Measurements from ENCODE around the gene CAPZB. TPM values are rescaled to one million over a fixed set of nuclear protein-coding genes. Genes with fewer than 3 reads are reported as not detected.

The CAPZB gene
- total RNA-seq, 1 experiment from 2014 or later, result 348 TPM

DNA sequence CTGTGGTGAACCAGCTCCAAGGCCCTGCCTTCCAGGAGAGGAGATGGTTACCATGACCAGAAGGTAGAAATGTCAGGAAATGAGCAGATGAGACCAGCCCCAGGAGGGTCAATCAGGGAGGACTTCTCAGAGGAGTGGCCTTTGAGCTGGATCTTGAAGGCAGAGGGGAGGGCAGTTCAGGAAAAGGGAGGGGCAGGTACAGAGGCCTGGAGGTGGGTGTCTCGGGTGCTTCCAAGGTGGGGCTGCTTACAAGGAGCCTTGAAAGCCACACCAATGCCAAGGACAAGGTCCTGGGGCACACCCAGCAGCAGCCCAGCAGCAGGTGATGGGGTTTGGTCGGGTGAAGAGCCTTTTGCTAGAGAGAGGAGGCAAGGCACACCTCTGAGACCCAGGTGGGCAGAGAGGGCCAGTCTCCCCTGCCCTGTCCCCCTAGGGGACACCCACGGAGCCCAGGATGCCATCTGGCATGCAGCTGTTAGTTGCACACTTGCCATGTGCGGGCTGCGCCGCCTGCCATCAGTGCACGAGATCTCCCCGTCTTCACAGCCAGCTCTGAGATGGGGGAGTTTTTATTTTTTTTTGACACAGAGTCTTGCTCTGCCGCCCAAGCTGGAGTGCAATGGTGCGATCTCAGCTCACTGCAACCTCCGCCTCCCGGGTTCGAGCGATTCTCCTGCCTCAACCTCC, 154.7 kb downstream of the CAPZB start:
- H4K8ac ChIP-seq (replicated peaks; ENCODE audit: insufficient read length, low read depth, low read length), result no peak overlapping the region
- no peaks in the 10 kb centered on the region for H4K20me1 ChIP-seq (ENCODE audit: control insufficient read depth, insufficient read depth, insufficient read length)
- no peak for DNase-seq
- no peak overlapping the region for H2BK120ac ChIP-seq (ENCODE audit: low read depth, low read length, poor library complexity, severe bottlenecking)
- no peak overlapping the region for H2AFZ ChIP-seq (ENCODE audit: low read length)
- Mint-ChIP-seq H3K27ac (peak overlapping the region in 1 of 3 experiments; percentile 37; a peak in 1 of 7 replicates), H3K4me1 (no peaks in the 10 kb centered on the region), H3K4me3 (no peak overlapping the region), H3K9me3 (no peaks in the 10 kb centered on the region), H3K27me3 (ENCODE audit: low read depth) (no peaks in the 10 kb centered on the region; the same call in 1 of the 2 replicates), H3K36me3 (ENCODE audit: insufficient read depth in 1 of 3, low read depth in 3 of 3) (peaks cover 10 to 16% (median 12%) of the 10 kb centered on the region in 3 experiments; a peak in 6 of 7 replicates)
- no peak overlapping the region for H3K4me2 ChIP-seq (ENCODE audit: insufficient read depth, insufficient read length, low read length)
- no peak overlapping the region for H3K56ac ChIP-seq (ENCODE audit: insufficient read length, low read depth, low read length)
- no peak overlapping the region for H4K5ac ChIP-seq (ENCODE audit: insufficient read length, low read depth, low read length)
- no peak overlapping the region for H2BK12ac ChIP-seq (ENCODE audit: insufficient read length, low read depth, low read length)
- WGBS (ENCODE audit: extremely low coverage, insufficient read length, low lambda C conversion rate), result no CpG with 5 or more reads among the region's 14 CpGs
- H3K23ac ChIP-seq (ENCODE audit: insufficient read length, low read depth, low read length), result no peak overlapping the region
- no peak overlapping the region for H3K9ac ChIP-seq (ENCODE audit: extremely low read depth, insufficient read length, low read length)
- H3K27me3 ChIP-seq (ENCODE audit: insufficient read depth, low read length), result no peaks in the 10 kb centered on the region
- H3K18ac ChIP-seq (ENCODE audit: insufficient read length, low read depth, low read length), result no peak overlapping the region
- H2BK15ac ChIP-seq (ENCODE audit: low read depth, low read length), result no peak overlapping the region
- no peak overlapping the region; the same call in 1 of the 2 replicates for H3K14ac ChIP-seq (ENCODE audit: insufficient read depth, low read length)
- H3T11ph ChIP-seq (ENCODE audit: low read length), result no peak overlapping the region
- no peak overlapping the region for H3K4ac ChIP-seq (ENCODE audit: low read depth, low read length)
- no peaks in the 10 kb centered on the region for H3K4me1 ChIP-seq (ENCODE audit: insufficient read depth, low read length)
- H2BK20ac ChIP-seq (ENCODE audit: low read depth, low read length, poor library complexity, severe bottlenecking), result no peak overlapping the region
- H3K27ac ChIP-seq (ENCODE audit: insufficient read length, low read depth, low read length), result no peak overlapping the region
- H3K9me3 ChIP-seq (ENCODE audit: control insufficient read depth, low read depth, low read length), result no peaks in the 10 kb centered on the region
- H4K91ac ChIP-seq (ENCODE audit: insufficient read length, low read depth, low read length), result no peak overlapping the region
- no peaks in the 10 kb centered on the region for H3K79me1 ChIP-seq (ENCODE audit: insufficient read depth, low read depth, low read length, poor library complexity, severe bottlenecking)
- no peak overlapping the region for H2AK5ac ChIP-seq (ENCODE audit: insufficient read length, low read length)
- no peaks in the 10 kb centered on the region for H3K23me2 ChIP-seq (ENCODE audit: insufficient read length, low read depth, low read length, poor library complexity, severe bottlenecking)
- H3K79me2 ChIP-seq (ENCODE audit: insufficient read depth, low read length), result no peaks in the 10 kb centered on the region
- no peak overlapping the region for H2BK5ac ChIP-seq (ENCODE audit: insufficient read length, low read length)
- no peak for TF ChIP-seq CTCF (conservative IDR thresholded peaks at IDR 0.05)

Data from H9 (cell line).